Measurements from ENCODE around the gene GPRC5A. TPM values are rescaled to one million over a fixed set of nuclear protein-coding genes. Genes with fewer than 3 reads are reported as not detected.

GPRC5A gene
- total and polyA plus RNA-seq, 2 donors (not counting 3 experiments of a cell fraction or from before 2014, with no cell fraction given): 22.7 to 86.4 TPM

- H4K20me1 ChIP-seq (replicated peaks; ENCODE audit: control insufficient read depth, extremely low read depth, insufficient read depth, low read length): no peaks in the 10 kb centered on the region
- peak overlapping the region; percentile 52 for H3K27ac ChIP-seq (ENCODE audit: insufficient read depth, low read depth, low read length)
- ChIA-PET CTCF (interaction anchor here (1.1 to 1.2 kb wide), 2 partner anchors 36 to 44 kb away, joined by 4 to 5 read pairs; no protein-coding TSS in a partner anchor), POLR2A (interaction anchor here (0.7 kb wide), 1 partner anchor 43 kb away, joined by 3 read pairs; no protein-coding TSS in a partner anchor)
- no peak overlapping the region for H3K9ac ChIP-seq (replicated peaks; ENCODE audit: extremely low read depth, insufficient read depth, low read length)
- peak; percentile 45 for TF ChIP-seq FOS (IDR thresholded peaks at IDR 0.05; ENCODE audit: borderline replicate concordance, insufficient read depth, low read length)
- TF ChIP-seq MYC (IDR thresholded peaks at IDR 0.05; ENCODE audit: low read depth, low read length): no peak
- no peak for TF ChIP-seq POLR2AphosphoS5 (IDR thresholded peaks at IDR 0.05; ENCODE audit: insufficient read depth, low read depth, low read length)
- no peak for TF ChIP-seq CTCF (IDR thresholded peaks at IDR 0.05; ENCODE audit: extremely low read depth in 1 of 2, insufficient read depth in 1 of 2, low read depth in 1 of 2, low read length in 2 of 2)
- no peaks in the 10 kb centered on the region for H3K79me2 ChIP-seq (ENCODE audit: control insufficient read depth, insufficient read depth, low read length)
- H3K27me3 ChIP-seq (ENCODE audit: control insufficient read depth in 2 of 2, insufficient read depth in 2 of 2, low read length in 2 of 2): no peaks in the 10 kb centered on the region
- H3K4me1 ChIP-seq (ENCODE audit: control insufficient read depth, extremely low read depth, insufficient read depth, low read length): peaks cover 24% of the 10 kb centered on the region
- TSS peak; percentile 86 for BruUV-seq (replicated peaks)
- FAIRE-seq (peak; percentile 68), DNase-seq (ENCODE audit: low read depth, low spot score) (peak; percentile 59)
- no peak overlapping the region for H3K4me3 ChIP-seq (replicated peaks in 1 of 3; ENCODE audit: insufficient read depth in 1 of 3, low read depth in 1 of 3, low read length in 3 of 3)
- no peak overlapping the region for H3K4me2 ChIP-seq (ENCODE audit: insufficient read depth, low read length)
- no peaks in the 10 kb centered on the region for H3K9me3 ChIP-seq (replicated peaks; ENCODE audit: control insufficient read depth, insufficient read depth, low read length)
- H3K9me1 ChIP-seq (replicated peaks; ENCODE audit: control insufficient read depth, extremely low read depth, insufficient read depth, low read length): no peaks in the 10 kb centered on the region
- dilution Hi-C loops (cut with MboI; ENCODE audit: extremely low pct_ligation_motif_present, low sequenced_read_pairs) (no loop called here), intact Hi-C loops (cut with micrococcal nuclease) (no loop called here)
- no peaks in the 10 kb centered on the region for H3K36me3 ChIP-seq (ENCODE audit: control insufficient read depth in 2 of 2, extremely low read depth in 1 of 2, insufficient read depth in 2 of 2, low read length in 2 of 2)
- peak overlapping the region; percentile 85 for H2AFZ ChIP-seq (ENCODE audit: low read depth, low read length)
Observed at GRCh38 chr12:12881151-12881909, 10.0 kb upstream of the GPRC5A start.

- POLR2A ChIA-PET: no interaction called here
- BruUV-seq (replicated peaks): no TSS peak
Observed at GRCh38 chr12:12882288-12882687, 9.1 kb upstream of the GPRC5A start.

More at GRCh38 chr12:12882288-12882687, 9.1 kb upstream of the GPRC5A start:
- peaks cover 24% of the 10 kb centered on the region for H3K4me1 ChIP-seq (ENCODE audit: control insufficient read depth, extremely low read depth, insufficient read depth, low read length)
- H3K27ac ChIP-seq (ENCODE audit: insufficient read depth, low read depth, low read length): peak overlapping the region; percentile 59
- DNase-seq (ENCODE audit: low read depth, low spot score) (no peak), FAIRE-seq (no peak)
- H4K20me1 ChIP-seq (replicated peaks; ENCODE audit: control insufficient read depth, extremely low read depth, insufficient read depth, low read length): no peaks in the 10 kb centered on the region
- H3K9ac ChIP-seq (replicated peaks; ENCODE audit: extremely low read depth, insufficient read depth, low read length): peak overlapping the region; percentile 21
- no peak for TF ChIP-seq CTCF (IDR thresholded peaks at IDR 0.05; ENCODE audit: extremely low read depth in 1 of 2, insufficient read depth in 1 of 2, low read depth in 1 of 2, low read length in 2 of 2)
- TF ChIP-seq POLR2A (IDR thresholded peaks at IDR 0.05; ENCODE audit: low read depth, low read length): no peak
- no peak for TF ChIP-seq EZH2 (IDR thresholded peaks at IDR 0.05; ENCODE audit: borderline replicate concordance, low read depth, low read length, severe bottlenecking)
- no peak for TF ChIP-seq JUN (IDR thresholded peaks at IDR 0.05; ENCODE audit: borderline replicate concordance, insufficient read depth, insufficient read length, low read depth)
- TF ChIP-seq POLR2AphosphoS5 (IDR thresholded peaks at IDR 0.05; ENCODE audit: insufficient read depth, low read depth, low read length): no peak
- no peak for TF ChIP-seq FOS (IDR thresholded peaks at IDR 0.05; ENCODE audit: borderline replicate concordance, insufficient read depth, low read length)
- no peak for TF ChIP-seq MAX (IDR thresholded peaks at IDR 0.05; ENCODE audit: insufficient read depth, insufficient read length)
- TF ChIP-seq GATA2 (IDR thresholded peaks at IDR 0.05; ENCODE audit: insufficient read depth, insufficient read length, low read depth, low read length): no peak
- no peak for TF ChIP-seq MYC (IDR thresholded peaks at IDR 0.05; ENCODE audit: low read depth, low read length)
- no peaks in the 10 kb centered on the region for H3K9me3 ChIP-seq (replicated peaks; ENCODE audit: control insufficient read depth, insufficient read depth, low read length)
- dilution Hi-C loops (cut with MboI; ENCODE audit: extremely low pct_ligation_motif_present, low sequenced_read_pairs): no loop called here
- intact Hi-C loops (cut with micrococcal nuclease): no loop called here
- H3K36me3 ChIP-seq (ENCODE audit: control insufficient read depth in 2 of 2, extremely low read depth in 1 of 2, insufficient read depth in 2 of 2, low read length in 2 of 2): no peaks in the 10 kb centered on the region
- no peak overlapping the region for H2AFZ ChIP-seq (ENCODE audit: low read depth, low read length)
- H3K9me1 ChIP-seq (replicated peaks; ENCODE audit: control insufficient read depth, extremely low read depth, insufficient read depth, low read length): no peaks in the 10 kb centered on the region
- H3K4me2 ChIP-seq (ENCODE audit: insufficient read depth, low read length): no peak overlapping the region
- CTCF ChIA-PET: no interaction called here
- H3K4me3 ChIP-seq (replicated peaks in 1 of 3; ENCODE audit: insufficient read depth in 1 of 3, low read depth in 1 of 3, low read length in 3 of 3): no peak overlapping the region
- no peaks in the 10 kb centered on the region for H3K27me3 ChIP-seq (ENCODE audit: control insufficient read depth in 2 of 2, insufficient read depth in 2 of 2, low read length in 2 of 2)
- no peaks in the 10 kb centered on the region for H3K79me2 ChIP-seq (ENCODE audit: control insufficient read depth, insufficient read depth, low read length)
